IPS-18c (cell line): ENCODE measurements around the gene SLC35A4.
A peak's percentile ranks its signal among the peaks of the same experiment; 100 is the strongest.

ENCODE experiments used
- H3K4me3 ChIP-seq: 2 replicates; pipeline ENCODE4 v1.7.0; 2013; ENCODE audit warnings: low read depth, mild to moderate bottlenecking, low read length, moderate library complexity; ENCODE audit not compliant: insufficient read depth
- H3K9me3 ChIP-seq: one replicate; pipeline ENCODE4 v1.6.1; 2013; ENCODE audit warnings: mild to moderate bottlenecking, low read length, moderate library complexity; ENCODE audit not compliant: control insufficient read depth, insufficient read depth

Gene SLC35A4

GRCh38 chr5:140555747-140556312, 8.8 kb upstream of the SLC35A4 start:
- Histone ChIP-seq H3K4me3 (peak overlapping the region; percentile 95; the same call in 1 of the 2 replicates), H3K9me3 (peaks cover 2% of the 10 kb centered on the region)

DNA sequence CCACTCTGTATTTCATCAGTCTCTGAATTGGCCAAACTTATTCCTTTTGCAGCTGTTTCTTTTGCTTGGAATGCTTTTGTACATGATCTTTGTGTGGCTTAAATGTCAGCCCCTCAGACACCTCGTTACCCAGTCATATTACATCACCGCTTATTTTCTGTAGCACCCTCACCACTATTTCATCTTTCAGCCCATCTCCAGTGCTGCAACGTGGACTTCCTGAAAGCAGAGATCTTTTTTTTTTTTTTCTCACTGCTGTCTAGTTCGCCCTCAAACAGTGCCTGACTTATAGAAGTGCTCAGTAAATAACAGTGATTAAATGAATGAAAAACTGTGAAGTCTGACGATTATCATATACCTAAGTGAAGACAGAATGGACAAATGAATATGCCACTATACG, 8.2 kb upstream of the SLC35A4 start:
- Histone ChIP-seq H3K4me3 (peak overlapping the region; percentile 95), H3K9me3 (peaks cover 2% of the 10 kb centered on the region)

- peaks cover under 1% of the 10 kb centered on the region for H3K9me3 ChIP-seq
- H3K4me3 ChIP-seq = peak within 1 kb of the TSS; percentile 95
Measured at GRCh38 chr5:140557136-140557805, 7.4 kb upstream of the SLC35A4 start, which contains the start of gene SRA1. TSS of gene SRA1 (minus strand) at chr5:140557473. CDS start at chr5:140557452, 21 bp downstream.

DNA sequence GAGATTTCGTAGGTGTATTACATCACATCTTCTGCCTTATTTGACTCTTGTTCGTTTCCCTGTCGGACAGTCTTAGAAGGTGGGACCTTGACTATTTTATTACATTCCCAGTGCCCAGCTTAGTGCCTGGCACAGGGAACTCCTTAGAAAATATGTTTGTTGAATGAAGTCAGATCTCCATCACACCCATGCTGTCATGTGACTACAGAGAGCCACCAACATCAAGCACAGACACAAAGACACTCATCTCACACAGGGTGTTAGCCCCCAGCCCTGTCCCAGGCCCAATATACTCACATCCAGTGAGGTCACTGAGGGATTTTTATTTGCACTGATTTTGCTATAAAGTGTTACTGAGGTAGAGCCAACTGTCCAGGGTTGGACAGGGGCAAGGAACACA, 6.7 kb upstream of the SLC35A4 start:
- H3K9me3 ChIP-seq = no peaks in the 10 kb centered on the region
- H3K4me3 ChIP-seq = peak overlapping the region; percentile 95

DNA sequence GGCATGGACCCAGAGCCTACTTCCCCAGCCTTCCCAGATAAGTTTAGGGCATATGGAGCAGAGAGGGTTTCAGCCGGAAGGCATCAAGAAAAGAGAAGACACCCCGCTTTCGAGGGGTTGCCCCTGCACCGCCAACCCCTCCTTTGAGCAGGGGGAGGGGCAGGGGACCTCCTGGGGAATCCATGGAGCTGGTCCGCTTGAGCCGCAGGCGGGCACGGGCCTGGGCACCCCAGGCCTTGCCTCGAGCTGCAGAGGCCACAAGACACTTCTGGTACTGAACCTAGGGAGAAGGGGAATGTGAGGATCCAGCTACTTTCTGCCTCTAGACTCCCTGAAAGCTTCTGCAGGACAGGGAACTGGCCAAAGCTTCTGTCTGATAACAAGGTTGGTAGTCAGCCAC, 6.1 kb upstream of the SLC35A4 start:
- Histone ChIP-seq H3K9me3 (no peaks in the 10 kb centered on the region), H3K4me3 (no peak overlapping the region)

DNA sequence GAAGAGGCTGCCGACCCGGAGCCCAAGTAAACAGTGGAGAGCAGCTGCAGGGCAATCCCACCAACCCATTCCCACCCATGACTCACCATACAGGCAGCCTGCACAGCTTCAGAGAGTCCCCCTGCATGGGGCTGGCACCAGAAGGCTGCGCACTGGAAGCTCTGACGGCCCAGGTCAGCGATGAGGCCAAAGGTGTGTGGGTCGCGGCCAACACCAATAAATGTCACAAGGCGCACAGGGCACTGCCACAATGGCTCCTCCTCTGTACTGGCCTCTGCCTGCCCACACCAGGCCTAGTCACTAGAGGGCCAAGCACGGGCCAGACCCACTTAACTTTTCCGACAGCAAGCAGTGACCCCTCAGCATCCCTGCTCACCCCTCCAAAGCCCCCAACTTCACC, 4.4 kb upstream of the SLC35A4 start:
- Histone ChIP-seq H3K9me3 (no peaks in the 10 kb centered on the region), H3K4me3 (no peak overlapping the region)

- no peaks in the 10 kb centered on the region for H3K9me3 ChIP-seq
- H3K4me3 ChIP-seq = no peak overlapping the region
Measured at GRCh38 chr5:140561753-140562523, 2.7 kb upstream of the SLC35A4 start.

DNA sequence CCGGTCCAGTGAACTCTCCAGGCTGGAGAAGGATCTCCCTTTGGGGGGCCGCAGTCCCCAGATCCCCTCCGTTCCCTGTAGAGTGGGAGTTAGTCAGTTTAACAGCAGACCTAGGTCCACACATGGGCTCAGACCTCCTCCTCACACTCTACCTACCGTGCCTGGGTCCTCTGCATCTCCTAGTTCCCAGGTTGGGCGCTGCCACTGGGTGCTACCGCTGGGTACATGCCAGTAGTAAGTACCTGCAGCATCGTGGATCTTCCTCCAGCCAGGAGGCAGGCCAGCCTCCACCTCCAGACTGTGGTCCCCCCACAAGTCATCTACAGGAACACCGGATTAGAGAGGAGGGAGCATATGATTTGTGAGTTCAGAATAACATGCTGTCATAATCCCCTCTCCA, 1.0 kb upstream of the SLC35A4 start:
- H3K9me3 ChIP-seq = no peaks in the 10 kb centered on the region
- H3K4me3 ChIP-seq = peak overlapping the region; percentile 89

DNA sequence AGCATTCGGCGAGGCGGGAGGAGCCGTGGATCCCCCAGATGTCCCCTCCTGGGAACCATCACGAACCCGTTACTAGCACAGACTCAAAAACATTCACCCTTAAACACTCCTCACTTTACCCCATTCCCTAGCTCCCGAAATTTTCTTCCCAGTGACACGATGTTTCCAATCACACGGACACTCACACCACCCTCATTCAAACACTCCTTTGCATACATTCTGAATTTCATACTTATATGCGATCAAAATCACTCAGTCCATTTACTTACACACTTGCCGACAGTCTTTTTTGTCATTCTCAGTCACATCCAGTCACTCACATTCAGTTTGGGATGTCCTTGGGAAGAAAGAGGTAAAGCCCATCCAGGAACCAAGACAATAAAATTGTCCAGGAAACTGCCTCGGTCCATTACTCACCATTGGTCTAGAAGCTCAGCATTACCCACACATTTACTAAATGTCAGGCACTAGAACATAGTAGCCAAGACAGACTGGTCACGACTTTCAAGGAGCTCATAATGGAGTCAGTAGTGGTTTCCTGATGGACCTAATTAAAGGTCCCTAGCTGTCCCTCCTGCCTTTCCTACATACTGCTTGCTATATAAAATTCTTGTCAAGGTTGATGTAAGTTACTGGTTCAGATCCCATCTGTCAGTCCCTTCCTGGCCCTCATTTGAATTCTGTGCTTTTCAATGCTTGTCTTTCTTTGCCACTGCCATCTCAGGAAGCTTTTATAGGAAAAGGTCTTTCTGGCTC, 574 bp downstream of the SLC35A4 start:
- H3K4me3 ChIP-seq = peak overlapping the region; percentile 89

DNA sequence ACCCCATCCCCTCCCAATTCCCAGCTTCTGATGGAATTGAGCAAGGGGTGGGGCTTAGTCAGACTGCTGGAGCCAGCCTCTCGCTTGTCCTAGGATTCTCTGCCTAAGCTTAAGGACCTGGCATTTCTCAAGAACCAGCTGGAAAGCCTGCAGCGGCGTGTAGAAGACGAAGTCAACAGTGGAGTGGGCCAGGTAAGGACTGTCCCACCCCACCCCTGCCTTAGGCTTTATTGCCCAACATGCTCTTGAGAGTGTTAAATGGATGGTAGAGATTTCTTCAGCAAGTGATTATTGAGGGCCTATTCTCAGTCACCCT, 1.1 kb downstream of the SLC35A4 start:
- H3K9me3 ChIP-seq = no peaks in the 10 kb centered on the region
- H3K4me3 ChIP-seq = peak overlapping the region; percentile 89

More for the DNA sequence above, 574 bp downstream of the SLC35A4 start:
- H3K9me3 ChIP-seq = no peaks in the 10 kb centered on the region

- no peaks in the 10 kb centered on the region for H3K9me3 ChIP-seq
- H3K4me3 ChIP-seq = no peak overlapping the region
Measured at GRCh38 chr5:140566665-140567064, 2.0 kb downstream of the SLC35A4 start.

- no peaks in the 10 kb centered on the region for H3K9me3 ChIP-seq
- no peak overlapping the region for H3K4me3 ChIP-seq
Measured at GRCh38 chr5:140567136-140567818, 2.6 kb downstream of the SLC35A4 start.

DNA sequence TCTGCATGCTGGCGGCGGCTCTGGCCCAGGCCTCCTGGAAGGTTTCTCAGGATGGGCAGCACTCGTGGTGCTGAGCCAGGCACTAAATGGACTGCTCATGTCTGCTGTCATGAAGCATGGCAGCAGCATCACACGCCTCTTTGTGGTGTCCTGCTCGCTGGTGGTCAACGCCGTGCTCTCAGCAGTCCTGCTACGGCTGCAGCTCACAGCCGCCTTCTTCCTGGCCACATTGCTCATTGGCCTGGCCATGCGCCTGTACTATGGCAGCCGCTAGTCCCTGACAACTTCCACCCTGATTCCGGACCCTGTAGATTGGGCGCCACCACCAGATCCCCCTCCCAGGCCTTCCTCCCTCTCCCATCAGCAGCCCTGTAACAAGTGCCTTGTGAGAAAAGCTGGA, 3.2 kb downstream of the SLC35A4 start:
- H3K4me3 ChIP-seq = no peak overlapping the region

DNA sequence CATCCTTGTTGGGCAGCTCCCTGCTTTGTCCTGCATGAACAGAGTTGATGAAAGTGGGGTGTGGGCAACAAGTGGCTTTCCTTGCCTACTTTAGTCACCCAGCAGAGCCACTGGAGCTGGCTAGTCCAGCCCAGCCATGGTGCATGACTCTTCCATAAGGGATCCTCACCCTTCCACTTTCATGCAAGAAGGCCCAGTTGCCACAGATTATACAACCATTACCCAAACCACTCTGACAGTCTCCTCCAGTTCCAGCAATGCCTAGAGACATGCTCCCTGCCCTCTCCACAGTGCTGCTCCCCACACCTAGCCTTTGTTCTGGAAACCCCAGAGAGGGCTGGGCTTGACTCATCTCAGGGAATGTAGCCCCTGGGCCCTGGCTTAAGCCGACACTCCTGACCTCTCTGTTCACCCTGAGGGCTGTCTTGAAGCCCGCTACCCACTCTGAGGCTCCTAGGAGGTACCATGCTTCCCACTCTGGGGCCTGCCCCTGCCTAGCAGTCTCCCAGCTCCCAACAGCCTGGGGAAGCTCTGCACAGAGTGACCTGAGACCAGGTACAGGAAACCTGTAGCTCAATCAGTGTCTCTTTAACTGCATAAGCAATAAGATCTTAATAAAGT, 3.9 kb downstream of the SLC35A4 start:
- Histone ChIP-seq H3K4me3 (no peak overlapping the region), H3K9me3 (no peaks in the 10 kb centered on the region)

More for the DNA sequence above, 3.2 kb downstream of the SLC35A4 start:
- H3K9me3 ChIP-seq = no peaks in the 10 kb centered on the region

DNA sequence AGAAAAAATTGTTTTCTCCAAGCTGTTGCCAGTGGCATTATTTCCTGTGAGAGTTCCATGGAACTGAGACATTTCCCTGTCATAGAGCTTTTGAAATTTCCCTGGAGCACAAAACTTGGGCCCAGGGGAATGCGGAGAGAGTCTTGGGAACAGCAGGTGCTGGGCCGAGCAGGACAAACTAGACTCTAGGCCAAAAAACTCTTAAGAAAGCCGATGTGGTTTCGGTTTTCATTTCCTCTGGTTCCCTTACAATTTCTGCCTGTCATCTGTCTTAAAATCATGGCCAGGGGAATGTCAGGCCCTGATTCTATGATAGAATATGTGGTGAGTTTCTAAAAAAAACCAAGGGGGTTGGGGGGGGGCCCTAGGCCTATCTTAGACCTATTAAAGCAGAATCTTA, 4.6 kb downstream of the SLC35A4 start:
- Histone ChIP-seq H3K4me3 (no peak overlapping the region), H3K9me3 (no peaks in the 10 kb centered on the region)

DNA sequence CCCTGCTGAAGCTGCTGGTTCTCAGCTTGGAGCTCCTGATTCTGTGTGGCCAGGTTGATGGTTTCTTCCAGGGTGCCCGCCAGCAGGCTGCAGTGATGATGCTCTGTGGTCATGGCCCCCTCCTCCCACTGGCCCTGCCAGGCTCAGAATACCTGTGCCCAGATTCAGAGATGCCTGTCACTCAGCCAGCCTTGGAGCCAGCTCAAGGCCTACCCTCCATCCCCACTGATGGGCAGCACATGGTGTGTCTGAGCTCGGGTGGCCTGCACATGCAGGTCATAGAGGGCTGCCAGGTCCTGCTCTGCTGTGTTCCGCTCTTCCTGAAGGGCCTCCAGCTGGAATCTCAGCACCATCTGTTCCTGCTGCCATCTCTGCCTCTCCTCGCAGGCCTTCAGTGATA, 5.4 kb downstream of the SLC35A4 start:
- Histone ChIP-seq H3K4me3 (no peak overlapping the region), H3K9me3 (no peaks in the 10 kb centered on the region)

- Histone ChIP-seq H3K9me3 (no peaks in the 10 kb centered on the region), H3K4me3 (no peak overlapping the region)
Measured at GRCh38 chr5:140570488-140570887, 5.9 kb downstream of the SLC35A4 start.
